Ovary (tissue), 9 donors: ENCODE data around the gene ANXA6. TPM values are rescaled to one million over a fixed set of nuclear protein-coding genes. Genes with fewer than 3 reads are reported as not detected.

Experiments
- DNase-seq, 5 donors: peaks; one replicate each; pipeline ENCODE4 v3.0.0-alpha.2; 2019 to 2020
- H3K27ac ChIP-seq, 2 donors: fragments of 200-600 bp; one replicate each; pipeline versions ENCODE4 v1.5.1 to v1.8.0; 2019 to 2022
- H3K27me3 ChIP-seq: fragments of 200-600 bp; one replicate; pipeline ENCODE4 v1.8.0; 2022
- H3K36me3 ChIP-seq: fragments of 200-600 bp; sonication (generic); one replicate; pipeline ENCODE4 v1.5.1; 2019
- H3K4me1 ChIP-seq: one replicate; pipeline ENCODE4 v1.8.1; 2013; ENCODE audit warnings: mild to moderate bottlenecking, moderate library complexity; ENCODE audit not compliant: insufficient read depth
- H3K4me3 ChIP-seq: fragments of 200-600 bp; sonication (generic); one replicate; pipeline ENCODE4 v1.5.1; 2017
- H3K9me3 ChIP-seq, 2 donors: fragments of 200-600 bp in 1 of 2; sonication (generic) in 1 of 2; one replicate each; pipeline versions ENCODE4 v1.5.1 to v1.8.1; 2013 to 2019; ENCODE audit warnings: mild to moderate bottlenecking in 1 of 2, moderate library complexity in 1 of 2
- EP300 ChIP-seq: sonication (generic); formaldehyde crosslinking; IDR thresholded peaks from one replicate; pipeline ENCODE4 v1.6.1; 2017; ENCODE audit warnings: antibody characterized with exemption
- POLR2A ChIP-seq: fragments of 450-650 bp; IDR thresholded peaks from one replicate; pipeline ENCODE4 v1.6.1; 2017; ENCODE audit warnings: antibody characterized with exemption, mild to moderate bottlenecking, moderate library complexity
- WGBS, 3 donors: extraction: QIAGEN DNeasy Blood & Tissue Kit in 1 of 3; methylation state at CpG; one replicate each; pipeline versions ENCODE4 v1.1.5 to v1.1.7; 2013 to 2017; 5-methylcytosine and 5-hydroxymethylcytosine counted together
- intact Hi-C, 4 donors: fragments of 100-400 bp; cut with DNase I; formaldehyde crosslinking; loops; one replicate each; pipeline versions ENCODE4 v1.11.0 to v1.15.1; 2022 to 2023
- polyA plus RNA-seq, 2 donors: library from polyadenylated mRNA; stranded (reverse); fragments of 200-250 nt in 1 of 2; fragments of 350-450 nt in 1 of 2; fragmentation: Illumina TruSeq in 1 of 2; extraction: RNeasy Lipid Tissue Mini Kit (QIAGEN cat#74804) in 1 of 2; gene quantifications; one replicate each; pipeline ENCODE4 v1.2.3, GENCODE V29; 2013 to 2014
- total RNA-seq, 7 donors: library from RNA; depleted of rRNA in 2 of 7; stranded (reverse); fragments of >200 nt in 2 of 7; fragmentation: NEBNext Ultra II Directional in 3 of 7; extraction: Animal tissue kit (Norgen Biotek cat#: 25700) in 3 of 7; gene quantifications; one replicate each; pipeline versions ENCODE4 v1.1.0 to v1.2.4, GENCODE V29; 2016 to 2023
- TF ChIP-seq, protein P1 (sequence below), 3 donors: fragments of 450-650 bp in 2 of 3; fragments of 200-600 bp in 1 of 3; IDR thresholded peaks; one replicate each; pipeline versions ENCODE4 v1.5.1 to v1.8.0; 2016 to 2022; ENCODE audit warnings: antibody characterized with exemption in 3 of 3, mild to moderate bottlenecking in 1 of 3
- donor health status: DM: no; HTN: no; CAD: no; lungs with moderate emphysema.
- donor health status: DM: no; HTN: no; CAD: no.
- donor health status: Bipolar disorder and iron deficiency.
- donor health status: DM: yes; HTN: yes; CAD: no.
- donor health status: DM: no; HTN: no; CAD: no.
- donor health status: DM: yes; HTN: yes; CAD: no.

ANXA6 gene
- total and polyA plus RNA-seq, 9 donors: 117 to 541 (median 225) TPM

DNA sequence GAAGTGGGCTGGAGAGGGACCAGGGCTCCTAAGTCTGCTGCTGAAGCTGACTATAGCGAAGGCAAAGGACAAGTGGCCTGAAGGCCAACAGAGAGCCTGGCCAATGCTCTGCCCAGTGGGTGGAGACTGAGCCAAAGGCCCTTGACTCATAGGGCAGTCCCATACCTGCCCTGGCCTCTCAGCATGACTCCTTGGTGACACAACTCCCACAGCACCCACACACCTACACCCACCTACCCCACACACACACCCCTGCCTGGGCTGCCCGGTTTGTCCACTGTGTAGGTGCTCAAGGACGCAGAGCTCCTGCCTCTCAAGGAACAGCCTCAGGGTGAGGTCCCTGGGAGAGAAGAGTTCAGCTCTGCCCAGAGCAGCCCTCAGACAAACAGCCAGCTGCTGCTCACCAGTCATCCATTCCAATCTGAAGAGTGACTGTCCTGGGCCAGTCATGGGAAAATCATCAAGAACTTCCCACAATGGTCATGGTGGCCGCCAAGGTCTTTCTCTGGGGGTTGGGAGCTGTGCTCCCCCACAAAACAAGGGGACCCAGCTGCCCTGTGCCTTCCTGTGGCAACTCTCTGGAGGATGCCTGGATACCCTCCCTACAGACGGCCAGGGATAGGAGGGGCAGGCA, 81.8 kb downstream of the ANXA6 start:
- no peak for TF ChIP-seq EP300
- TF ChIP-seq, protein P1, sequence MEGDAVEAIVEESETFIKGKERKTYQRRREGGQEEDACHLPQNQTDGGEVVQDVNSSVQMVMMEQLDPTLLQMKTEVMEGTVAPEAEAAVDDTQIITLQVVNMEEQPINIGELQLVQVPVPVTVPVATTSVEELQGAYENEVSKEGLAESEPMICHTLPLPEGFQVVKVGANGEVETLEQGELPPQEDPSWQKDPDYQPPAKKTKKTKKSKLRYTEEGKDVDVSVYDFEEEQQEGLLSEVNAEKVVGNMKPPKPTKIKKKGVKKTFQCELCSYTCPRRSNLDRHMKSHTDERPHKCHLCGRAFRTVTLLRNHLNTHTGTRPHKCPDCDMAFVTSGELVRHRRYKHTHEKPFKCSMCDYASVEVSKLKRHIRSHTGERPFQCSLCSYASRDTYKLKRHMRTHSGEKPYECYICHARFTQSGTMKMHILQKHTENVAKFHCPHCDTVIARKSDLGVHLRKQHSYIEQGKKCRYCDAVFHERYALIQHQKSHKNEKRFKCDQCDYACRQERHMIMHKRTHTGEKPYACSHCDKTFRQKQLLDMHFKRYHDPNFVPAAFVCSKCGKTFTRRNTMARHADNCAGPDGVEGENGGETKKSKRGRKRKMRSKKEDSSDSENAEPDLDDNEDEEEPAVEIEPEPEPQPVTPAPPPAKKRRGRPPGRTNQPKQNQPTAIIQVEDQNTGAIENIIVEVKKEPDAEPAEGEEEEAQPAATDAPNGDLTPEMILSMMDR (IDR thresholded peaks at IDR 0.05): no peak
- no peak for TF ChIP-seq POLR2A
- 78 to 89% (median 89%) methylated on average over 5 of the region's 5 CpGs for WGBS, 3 donors
- H3K4me1 ChIP-seq: peaks cover 4% of the 10 kb centered on the region
- intact Hi-C loops: no loop called here
- no peak for DNase-seq
- H3K4me3 ChIP-seq: no peak overlapping the region
- no peak overlapping the region for H3K27ac ChIP-seq
- H3K9me3 ChIP-seq: no peaks in the 10 kb centered on the region
- H3K27me3 ChIP-seq: no peaks in the 10 kb centered on the region
- H3K36me3 ChIP-seq: no peaks in the 10 kb centered on the region

DNA sequence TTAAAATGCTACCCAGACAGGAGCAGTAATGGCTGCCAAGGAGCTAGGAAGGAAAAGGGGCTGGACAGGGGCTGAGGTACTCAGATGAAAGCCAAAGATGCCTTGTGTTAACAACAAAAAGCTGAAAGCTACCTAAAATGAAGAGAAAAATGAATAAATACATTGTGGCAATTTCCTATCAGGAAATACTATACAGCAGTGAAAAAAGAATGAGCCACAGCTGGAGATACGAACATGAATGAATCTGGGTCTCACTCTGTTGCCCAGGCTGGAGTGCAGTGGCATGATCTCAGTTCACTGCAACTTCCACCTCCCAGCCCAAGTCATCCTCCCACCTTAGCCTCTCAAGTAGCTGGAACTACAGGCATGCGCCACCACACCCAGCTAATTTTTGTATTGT, 83.0 kb downstream of the ANXA6 start:
- DNase-seq: no peak
- Histone ChIP-seq H3K27me3 (no peaks in the 10 kb centered on the region), H3K27ac (no peak overlapping the region), H3K4me3 (no peak overlapping the region), H3K9me3 (no peaks in the 10 kb centered on the region), H3K4me1 (peaks cover 6% of the 10 kb centered on the region), H3K36me3 (no peaks in the 10 kb centered on the region)
- TF ChIP-seq, protein P1 (IDR thresholded peaks at IDR 0.05): no peak
- TF ChIP-seq EP300 (no peak), POLR2A (no peak)
- WGBS, 3 donors: 92 to 100% (median 99%) methylated on average over 2 of the region's 2 CpGs
- intact Hi-C loops: loop anchor here in 1 of 4 donors (5.0 kb wide), 1 partner anchor 33 kb away; no protein-coding TSS in a partner anchor

DNA sequence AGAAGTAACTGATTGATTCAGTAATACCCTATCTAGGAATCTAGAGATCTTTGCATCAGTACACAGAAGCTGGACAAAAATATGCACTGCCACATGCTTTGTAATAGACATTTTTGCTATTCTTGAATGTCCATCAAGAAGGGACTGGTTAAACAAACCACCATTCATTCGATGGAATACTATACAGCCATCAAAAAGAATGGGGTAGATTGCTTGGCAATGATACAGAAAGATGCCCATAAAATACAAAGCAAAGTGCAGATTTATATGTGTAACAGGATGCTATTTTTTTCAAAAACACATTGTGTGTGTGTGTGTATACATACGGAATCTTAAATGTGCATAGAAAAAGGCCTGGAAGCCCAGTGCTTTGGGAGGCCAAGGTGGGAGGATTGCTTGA, 84.3 kb downstream of the ANXA6 start:
- Histone ChIP-seq H3K27me3 (no peaks in the 10 kb centered on the region), H3K4me1 (peaks cover 14% of the 10 kb centered on the region), H3K4me3 (no peak overlapping the region), H3K36me3 (no peaks in the 10 kb centered on the region), H3K27ac (no peak overlapping the region), H3K9me3 (no peaks in the 10 kb centered on the region)
- intact Hi-C loops: loop anchor here in 1 of 4 donors (5.0 kb wide), 1 partner anchor 34 kb away; no protein-coding TSS in a partner anchor
- DNase-seq: no peak
- WGBS, 3 donors: 98 to 99% (median 98%) methylated on average over 2 of the region's 2 CpGs
- TF ChIP-seq POLR2A: no peak
- no peak for TF ChIP-seq EP300
- TF ChIP-seq, protein P1 (IDR thresholded peaks at IDR 0.05): no peak

DNA sequence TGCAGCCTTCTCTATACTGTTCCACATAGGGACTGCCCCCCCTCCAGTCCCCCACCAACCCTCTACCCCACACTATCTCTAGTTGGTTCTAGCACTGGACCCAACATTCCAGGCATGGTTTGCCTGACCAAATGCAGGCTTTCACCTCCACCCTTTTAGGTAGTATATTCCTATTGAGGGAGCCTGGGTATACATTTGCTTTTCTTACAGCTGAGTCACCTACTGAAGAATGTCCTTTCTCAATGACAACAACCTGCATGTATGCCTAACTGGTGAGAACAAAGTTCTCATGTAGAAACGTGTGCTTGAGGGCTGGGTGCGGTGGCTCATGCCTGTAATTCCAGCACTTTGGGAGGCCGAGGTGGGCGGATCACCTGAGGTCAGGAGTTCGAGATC, 85.0 kb downstream of the ANXA6 start:
- intact Hi-C loops: loop anchor here in 1 of 4 donors (5.0 kb wide), 1 partner anchor 35 kb away; no protein-coding TSS in a partner anchor
- H3K27ac ChIP-seq: no peak overlapping the region
- H3K27me3 ChIP-seq: no peaks in the 10 kb centered on the region
- TF ChIP-seq POLR2A: no peak
- TF ChIP-seq, protein P1 (IDR thresholded peaks at IDR 0.05): no peak
- no peak for TF ChIP-seq EP300
- DNase-seq: no peak
- H3K4me3 ChIP-seq: no peak overlapping the region
- H3K4me1 ChIP-seq: peaks cover 17% of the 10 kb centered on the region
- no peaks in the 10 kb centered on the region for H3K9me3 ChIP-seq
- 85 to 92% (median 85%) methylated on average over 5 of the region's 5 CpGs for WGBS, 3 donors
- H3K36me3 ChIP-seq: no peaks in the 10 kb centered on the region
